ENCODE data around the gene PEPD. TPM values are rescaled to one million over a fixed set of nuclear protein-coding genes. Genes with fewer than 3 reads are reported as not detected.

Gene PEPD
- total and polyA plus RNA-seq, 4 donors, result 37.3 to 211 (median 117) TPM

DNA sequence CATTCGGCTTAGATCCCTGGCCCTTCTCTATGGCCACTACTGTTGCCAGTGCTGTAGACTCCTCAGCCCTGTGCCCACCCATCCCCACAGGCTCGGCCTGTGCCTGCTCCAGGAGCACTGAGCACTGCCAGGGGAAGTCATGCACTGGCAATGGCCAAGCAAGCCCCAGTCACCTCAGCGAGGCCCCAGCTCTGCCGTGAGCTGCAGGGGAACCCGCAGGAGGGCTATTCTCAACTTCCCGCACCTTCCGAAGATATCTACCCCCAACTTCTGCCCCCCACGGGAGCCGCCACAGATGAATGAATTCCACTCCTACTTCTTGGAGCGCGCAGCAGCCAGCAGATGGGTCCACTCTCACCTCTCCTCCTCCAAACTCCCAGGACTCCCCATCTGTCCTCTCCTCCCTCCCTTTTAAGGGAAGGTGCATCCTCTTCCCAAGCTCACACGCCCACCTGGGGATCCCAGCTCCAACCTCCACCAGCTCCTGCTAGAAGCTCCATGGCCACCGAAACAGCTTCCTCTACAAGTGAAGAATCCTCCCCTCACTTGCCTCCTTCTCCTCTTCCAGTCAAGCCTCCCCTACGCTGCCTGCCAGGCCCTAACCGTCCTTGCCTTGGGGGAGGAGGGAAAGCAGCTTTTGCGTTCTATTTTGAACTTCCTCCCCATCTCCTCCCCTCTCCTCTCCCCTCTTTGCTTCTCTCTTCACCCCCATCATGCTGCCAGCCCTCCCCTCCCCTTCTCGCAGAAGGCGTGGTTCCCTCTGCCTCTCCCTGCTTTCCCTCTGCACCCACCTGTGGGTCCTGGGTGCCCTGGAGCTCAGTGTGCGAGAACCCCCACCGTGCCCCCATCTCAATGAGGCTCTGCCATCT is 52.2 kb downstream of the PEPD start:
- 96% methylated on average over 20 of the region's 20 CpGs for WGBS
- no peak for DNase-seq (ENCODE audit: low spot score)
- H3K27me3 ChIP-seq (ENCODE audit: control insufficient read depth in 4 of 4, insufficient read depth in 4 of 4, low read length in 3 of 4), result no peaks in the 10 kb centered on the region
- no peak overlapping the region for H3K27ac ChIP-seq (ENCODE audit: low read depth in 1 of 2, low read length in 2 of 2)
- TF ChIP-seq EGR1 (IDR thresholded peaks at IDR 0.05; ENCODE audit: low read depth in 2 of 2) (no peak), JUND (IDR thresholded peaks at IDR 0.05) (no peak), HNF4A (conservative IDR thresholded peaks at IDR 0.05) (no peak), RAD21 (IDR thresholded peaks at IDR 0.05) (no peak), FOXA1 (IDR thresholded peaks at IDR 0.05) (no peak), GABPA (IDR thresholded peaks at IDR 0.05 in 1 of 2, conservative IDR thresholded peaks at IDR 0.05 in 1 of 2) (no peak), HNF4G (IDR thresholded peaks at IDR 0.05) (no peak), SP1 (IDR thresholded peaks at IDR 0.05) (no peak), YY1 (IDR thresholded peaks at IDR 0.05) (no peak), RXRA (IDR thresholded peaks at IDR 0.05) (no peak), NR2F2 (IDR thresholded peaks at IDR 0.05) (no peak)
- TF ChIP-seq, protein P1, sequence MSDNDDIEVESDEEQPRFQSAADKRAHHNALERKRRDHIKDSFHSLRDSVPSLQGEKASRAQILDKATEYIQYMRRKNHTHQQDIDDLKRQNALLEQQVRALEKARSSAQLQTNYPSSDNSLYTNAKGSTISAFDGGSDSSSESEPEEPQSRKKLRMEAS (IDR thresholded peaks at IDR 0.05), result no peak
- TF ChIP-seq, protein P2, sequence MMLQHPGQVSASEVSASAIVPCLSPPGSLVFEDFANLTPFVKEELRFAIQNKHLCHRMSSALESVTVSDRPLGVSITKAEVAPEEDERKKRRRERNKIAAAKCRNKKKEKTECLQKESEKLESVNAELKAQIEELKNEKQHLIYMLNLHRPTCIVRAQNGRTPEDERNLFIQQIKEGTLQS (IDR thresholded peaks at IDR 0.05), result no peak
- TF ChIP-seq, protein P3, sequence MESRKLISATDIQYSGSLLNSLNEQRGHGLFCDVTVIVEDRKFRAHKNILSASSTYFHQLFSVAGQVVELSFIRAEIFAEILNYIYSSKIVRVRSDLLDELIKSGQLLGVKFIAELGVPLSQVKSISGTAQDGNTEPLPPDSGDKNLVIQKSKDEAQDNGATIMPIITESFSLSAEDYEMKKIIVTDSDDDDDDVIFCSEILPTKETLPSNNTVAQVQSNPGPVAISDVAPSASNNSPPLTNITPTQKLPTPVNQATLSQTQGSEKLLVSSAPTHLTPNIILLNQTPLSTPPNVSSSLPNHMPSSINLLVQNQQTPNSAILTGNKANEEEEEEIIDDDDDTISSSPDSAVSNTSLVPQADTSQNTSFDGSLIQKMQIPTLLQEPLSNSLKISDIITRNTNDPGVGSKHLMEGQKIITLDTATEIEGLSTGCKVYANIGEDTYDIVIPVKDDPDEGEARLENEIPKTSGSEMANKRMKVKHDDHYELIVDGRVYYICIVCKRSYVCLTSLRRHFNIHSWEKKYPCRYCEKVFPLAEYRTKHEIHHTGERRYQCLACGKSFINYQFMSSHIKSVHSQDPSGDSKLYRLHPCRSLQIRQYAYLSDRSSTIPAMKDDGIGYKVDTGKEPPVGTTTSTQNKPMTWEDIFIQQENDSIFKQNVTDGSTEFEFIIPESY (IDR thresholded peaks at IDR 0.05), result no peak
- TF ChIP-seq, protein P4, sequence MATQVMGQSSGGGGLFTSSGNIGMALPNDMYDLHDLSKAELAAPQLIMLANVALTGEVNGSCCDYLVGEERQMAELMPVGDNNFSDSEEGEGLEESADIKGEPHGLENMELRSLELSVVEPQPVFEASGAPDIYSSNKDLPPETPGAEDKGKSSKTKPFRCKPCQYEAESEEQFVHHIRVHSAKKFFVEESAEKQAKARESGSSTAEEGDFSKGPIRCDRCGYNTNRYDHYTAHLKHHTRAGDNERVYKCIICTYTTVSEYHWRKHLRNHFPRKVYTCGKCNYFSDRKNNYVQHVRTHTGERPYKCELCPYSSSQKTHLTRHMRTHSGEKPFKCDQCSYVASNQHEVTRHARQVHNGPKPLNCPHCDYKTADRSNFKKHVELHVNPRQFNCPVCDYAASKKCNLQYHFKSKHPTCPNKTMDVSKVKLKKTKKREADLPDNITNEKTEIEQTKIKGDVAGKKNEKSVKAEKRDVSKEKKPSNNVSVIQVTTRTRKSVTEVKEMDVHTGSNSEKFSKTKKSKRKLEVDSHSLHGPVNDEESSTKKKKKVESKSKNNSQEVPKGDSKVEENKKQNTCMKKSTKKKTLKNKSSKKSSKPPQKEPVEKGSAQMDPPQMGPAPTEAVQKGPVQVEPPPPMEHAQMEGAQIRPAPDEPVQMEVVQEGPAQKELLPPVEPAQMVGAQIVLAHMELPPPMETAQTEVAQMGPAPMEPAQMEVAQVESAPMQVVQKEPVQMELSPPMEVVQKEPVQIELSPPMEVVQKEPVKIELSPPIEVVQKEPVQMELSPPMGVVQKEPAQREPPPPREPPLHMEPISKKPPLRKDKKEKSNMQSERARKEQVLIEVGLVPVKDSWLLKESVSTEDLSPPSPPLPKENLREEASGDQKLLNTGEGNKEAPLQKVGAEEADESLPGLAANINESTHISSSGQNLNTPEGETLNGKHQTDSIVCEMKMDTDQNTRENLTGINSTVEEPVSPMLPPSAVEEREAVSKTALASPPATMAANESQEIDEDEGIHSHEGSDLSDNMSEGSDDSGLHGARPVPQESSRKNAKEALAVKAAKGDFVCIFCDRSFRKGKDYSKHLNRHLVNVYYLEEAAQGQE (IDR thresholded peaks at IDR 0.05), result no peak
- TF ChIP-seq, protein P5, sequence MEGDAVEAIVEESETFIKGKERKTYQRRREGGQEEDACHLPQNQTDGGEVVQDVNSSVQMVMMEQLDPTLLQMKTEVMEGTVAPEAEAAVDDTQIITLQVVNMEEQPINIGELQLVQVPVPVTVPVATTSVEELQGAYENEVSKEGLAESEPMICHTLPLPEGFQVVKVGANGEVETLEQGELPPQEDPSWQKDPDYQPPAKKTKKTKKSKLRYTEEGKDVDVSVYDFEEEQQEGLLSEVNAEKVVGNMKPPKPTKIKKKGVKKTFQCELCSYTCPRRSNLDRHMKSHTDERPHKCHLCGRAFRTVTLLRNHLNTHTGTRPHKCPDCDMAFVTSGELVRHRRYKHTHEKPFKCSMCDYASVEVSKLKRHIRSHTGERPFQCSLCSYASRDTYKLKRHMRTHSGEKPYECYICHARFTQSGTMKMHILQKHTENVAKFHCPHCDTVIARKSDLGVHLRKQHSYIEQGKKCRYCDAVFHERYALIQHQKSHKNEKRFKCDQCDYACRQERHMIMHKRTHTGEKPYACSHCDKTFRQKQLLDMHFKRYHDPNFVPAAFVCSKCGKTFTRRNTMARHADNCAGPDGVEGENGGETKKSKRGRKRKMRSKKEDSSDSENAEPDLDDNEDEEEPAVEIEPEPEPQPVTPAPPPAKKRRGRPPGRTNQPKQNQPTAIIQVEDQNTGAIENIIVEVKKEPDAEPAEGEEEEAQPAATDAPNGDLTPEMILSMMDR (IDR thresholded peaks at IDR 0.05; ENCODE audit: low read depth, low read length, missing input control), result no peak
- no peak overlapping the region for H3K9ac ChIP-seq (ENCODE audit: low read depth in 1 of 2, low read length in 2 of 2)
- H3K4me3 ChIP-seq (ENCODE audit: low read depth in 1 of 3, low read length in 3 of 3), result no peak overlapping the region
- H3K9me3 ChIP-seq (ENCODE audit: control insufficient read depth in 4 of 4, low read length in 3 of 4), result no peaks in the 10 kb centered on the region
- no peaks in the 10 kb centered on the region for H3K4me1 ChIP-seq (ENCODE audit: control insufficient read depth in 4 of 4, insufficient read depth in 4 of 4, low read length in 3 of 4)
- H3K36me3 ChIP-seq (ENCODE audit: control insufficient read depth in 4 of 4, insufficient read depth in 3 of 4, low read depth in 1 of 4, low read length in 3 of 4), result peaks cover 0 to 52% (median 23%) of the 10 kb centered on the region in 4 donors

Measured in liver (tissue), 9 donors.